ENCODE measurements around the gene PSMG2.

DNA sequence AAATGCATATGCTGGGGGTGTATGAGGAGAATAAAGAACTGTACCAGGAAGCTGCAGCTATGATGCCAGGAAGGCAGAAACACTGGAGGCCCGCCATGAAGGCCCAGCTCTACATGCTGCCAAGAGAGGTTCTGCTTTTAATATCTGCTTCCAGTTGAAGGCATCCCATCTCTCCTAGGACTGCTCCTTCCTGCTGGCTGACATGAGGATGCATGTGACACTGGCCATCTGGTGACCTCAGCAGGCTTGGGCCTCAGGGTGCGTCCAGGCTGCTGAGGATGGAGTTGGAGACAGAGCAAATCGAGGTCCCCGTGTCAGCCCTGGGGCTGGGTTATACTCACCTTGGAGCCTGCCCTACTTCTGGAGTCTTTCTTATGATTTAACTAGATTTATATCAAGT lies 49.0 kb downstream of the PSMG2 start:
- TF ChIP-seq CTCF (IDR thresholded peaks at IDR 0.05) (no peak), POLR2A (IDR thresholded peaks at IDR 0.05) (no peak)

All from esophagus squamous epithelium (tissue), 4 donors.